ENCODE data around the gene WFS1.

Gene WFS1

GRCh38 chr4:6299875-6300274 lies 30.2 kb downstream of the WFS1 start:
- DNase-seq (ENCODE audit: low read depth in 2 of 2): no peak

- DNase-seq (ENCODE audit: low read depth in 2 of 2): no peak
Observed at GRCh38 chr4:6300359-6300758, 30.7 kb downstream of the WFS1 start.

DNA sequence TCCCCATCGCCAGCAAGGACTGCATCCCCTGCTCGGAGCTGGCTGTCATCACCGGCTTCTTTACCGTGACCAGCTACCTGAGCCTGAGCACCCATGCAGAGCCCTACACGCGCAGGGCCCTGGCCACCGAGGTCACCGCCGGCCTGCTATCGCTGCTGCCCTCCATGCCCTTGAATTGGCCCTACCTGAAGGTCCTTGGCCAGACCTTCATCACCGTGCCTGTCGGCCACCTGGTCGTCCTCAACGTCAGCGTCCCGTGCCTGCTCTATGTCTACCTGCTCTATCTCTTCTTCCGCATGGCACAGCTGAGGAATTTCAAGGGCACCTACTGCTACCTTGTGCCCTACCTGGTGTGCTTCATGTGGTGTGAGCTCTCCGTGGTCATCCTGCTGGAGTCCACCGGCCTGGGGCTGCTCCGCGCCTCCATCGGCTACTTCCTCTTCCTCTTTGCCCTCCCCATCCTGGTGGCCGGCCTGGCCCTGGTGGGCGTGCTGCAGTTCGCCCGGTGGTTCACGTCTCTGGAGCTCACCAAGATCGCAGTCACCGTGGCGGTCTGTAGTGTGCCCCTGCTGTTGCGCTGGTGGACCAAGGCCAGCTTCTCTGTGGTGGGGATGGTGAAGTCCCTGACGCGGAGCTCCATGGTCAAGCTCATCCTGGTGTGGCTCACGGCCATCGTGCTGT lies 31.5 kb downstream of the WFS1 start:
- no peak for DNase-seq (ENCODE audit: low read depth in 2 of 2)

- DNase-seq (ENCODE audit: low read depth in 2 of 2): no peak
Observed at GRCh38 chr4:6301732-6302442, 32.2 kb downstream of the WFS1 start.

DNA sequence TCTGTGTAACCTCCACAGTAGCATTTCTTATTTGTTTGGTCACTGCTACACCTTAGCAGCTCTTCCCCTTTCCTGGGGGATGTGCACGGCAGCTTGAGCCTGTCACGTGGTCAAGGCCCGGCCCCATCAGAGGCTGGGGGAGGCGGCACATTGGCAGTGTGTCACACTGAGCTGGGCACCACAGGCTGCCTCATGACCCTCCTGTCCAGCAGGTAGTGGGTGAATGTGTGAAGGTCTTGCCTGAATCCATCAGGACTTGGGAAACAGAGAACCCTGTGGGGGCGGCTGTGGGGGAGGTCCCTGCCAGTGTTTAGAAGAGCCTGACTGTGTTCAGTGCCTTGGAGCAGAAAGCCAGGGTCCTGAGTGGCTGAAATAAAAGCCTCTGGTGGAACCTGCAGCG lies 33.2 kb downstream of the WFS1 start:
- DNase-seq (ENCODE audit: low read depth in 2 of 2): no peak

- DNase-seq (ENCODE audit: low read depth in 2 of 2): no peak
Observed at GRCh38 chr4:6303943-6304342, 34.3 kb downstream of the WFS1 start.

DNA sequence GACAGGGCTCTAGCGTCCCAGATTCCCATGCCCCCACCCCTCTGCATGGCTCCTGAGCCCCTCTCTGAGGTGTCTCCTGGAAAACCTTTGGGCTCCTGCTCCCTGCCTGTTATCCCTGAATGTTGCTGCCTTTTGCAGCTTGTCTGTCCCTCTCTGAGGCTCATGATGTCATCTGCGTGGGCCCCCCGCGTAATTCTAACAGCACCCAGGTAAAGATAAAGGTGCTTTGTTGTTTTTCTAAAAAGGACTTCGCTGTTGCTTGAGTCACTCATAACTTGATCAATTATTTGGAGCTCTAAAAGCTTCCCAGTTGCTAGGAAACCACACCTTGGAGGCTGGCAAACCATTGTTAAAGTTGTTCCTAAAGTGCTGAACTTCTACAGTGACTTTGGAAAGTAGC lies 36.6 kb downstream of the WFS1 start:
- DNase-seq (ENCODE audit: low read depth in 2 of 2): no peak

- DNase-seq (ENCODE audit: low read depth in 2 of 2): no peak
Observed at GRCh38 chr4:6307230-6307629, 37.6 kb downstream of the WFS1 start.

DNA sequence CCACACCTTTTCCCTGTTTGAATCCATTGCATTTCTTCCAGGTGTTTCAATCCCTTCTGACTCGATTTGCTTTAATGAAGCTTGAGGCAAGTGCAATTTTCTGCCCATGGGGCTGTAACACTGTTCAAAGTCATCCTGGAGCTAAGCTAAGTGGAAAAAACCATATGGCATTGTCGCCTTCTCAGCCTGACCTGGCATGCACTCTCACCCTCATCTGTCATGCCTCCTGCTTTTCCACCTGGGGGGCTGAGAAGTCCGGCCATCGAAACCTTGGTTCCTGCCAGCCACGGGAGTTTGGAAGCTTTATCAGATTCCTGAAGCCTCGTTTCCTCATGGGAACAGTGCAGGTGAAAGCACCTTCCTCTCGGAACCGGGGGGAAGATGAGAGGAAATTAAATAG lies 38.2 kb downstream of the WFS1 start:
- no peak for DNase-seq (ENCODE audit: low read depth in 2 of 2)

- no peak for DNase-seq (ENCODE audit: low read depth in 2 of 2)
Observed at GRCh38 chr4:6308899-6309643, 39.4 kb downstream of the WFS1 start.

GRCh38 chr4:6309777-6310176 lies 40.1 kb downstream of the WFS1 start:
- no peak for DNase-seq (ENCODE audit: low read depth in 2 of 2)

GRCh38 chr4:6313216-6313615 lies 43.6 kb downstream of the WFS1 start:
- no peak for DNase-seq (ENCODE audit: low read depth in 2 of 2)

- DNase-seq (ENCODE audit: low read depth in 2 of 2): no peak
Observed at GRCh38 chr4:6316461-6317003, 46.9 kb downstream of the WFS1 start.

DNA sequence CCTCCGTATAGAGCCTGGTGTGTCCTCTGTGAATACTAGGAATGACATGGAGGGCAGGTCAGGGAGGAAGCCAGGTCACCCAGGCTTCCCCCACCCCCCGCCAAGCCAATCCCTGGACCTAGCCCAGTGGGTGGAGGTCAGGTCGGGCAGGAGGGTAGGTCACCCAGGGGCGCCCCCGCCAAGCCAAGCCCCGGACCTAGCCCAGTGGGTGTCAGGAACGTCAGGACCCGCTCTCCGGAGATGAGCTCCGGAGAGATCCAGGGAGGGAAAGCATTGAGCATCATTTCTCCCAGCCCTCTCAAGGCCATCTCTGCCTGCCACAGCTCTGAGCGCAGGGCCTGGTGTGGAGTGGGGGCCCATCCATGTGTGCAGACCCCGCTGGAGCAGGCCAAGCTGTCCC lies 48.6 kb downstream of the WFS1 start:
- no peak for DNase-seq (ENCODE audit: low read depth in 2 of 2)

DNA sequence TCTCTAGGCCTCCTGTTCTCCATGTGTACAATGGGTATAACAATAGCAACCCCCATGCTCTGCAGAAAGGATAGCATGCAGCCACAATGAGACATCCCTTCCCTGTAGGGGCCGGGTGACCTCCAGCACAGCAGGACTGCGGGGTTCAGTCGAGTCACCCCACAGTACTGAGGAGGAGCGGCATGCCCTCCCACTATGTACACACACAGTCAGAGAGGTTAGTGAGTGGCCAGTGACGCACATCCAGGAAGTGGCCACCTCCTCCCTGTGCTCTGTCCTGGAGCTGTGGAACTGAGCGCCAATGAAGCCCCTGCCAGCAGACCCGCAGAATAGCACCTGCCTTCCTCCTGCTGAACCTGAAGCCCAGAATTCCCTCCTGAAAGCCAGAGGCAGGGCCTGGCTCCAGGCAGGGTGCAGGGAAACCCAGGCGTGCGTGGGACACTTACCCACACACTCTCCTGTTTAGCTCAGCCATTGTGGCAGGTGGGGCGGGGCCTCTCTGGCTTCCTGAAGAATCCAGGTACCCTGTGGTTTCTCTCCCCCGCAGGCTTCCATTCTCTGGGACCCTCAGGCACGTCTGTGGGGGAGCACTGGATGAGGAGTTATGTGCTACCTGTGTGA lies 50.0 kb downstream of the WFS1 start:
- DNase-seq (ENCODE audit: low read depth in 2 of 2): no peak

DNA sequence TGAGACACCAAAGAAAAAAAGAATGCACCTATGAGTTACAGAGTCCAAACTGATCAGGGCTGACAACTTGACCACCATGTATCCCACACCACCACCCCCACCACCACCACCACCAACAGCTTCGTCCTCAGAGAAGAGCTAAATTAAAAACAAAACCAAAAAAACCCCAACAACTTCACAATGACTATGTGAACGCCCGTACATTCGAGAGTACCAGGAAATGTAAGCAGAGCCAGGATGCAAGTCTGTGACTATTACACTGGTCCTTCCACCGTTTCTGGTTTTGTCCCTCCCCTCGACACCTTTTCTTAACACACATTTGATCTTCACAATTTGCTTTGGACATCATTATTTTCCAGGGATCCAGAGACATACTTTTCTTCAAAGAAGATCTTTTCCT lies 51.0 kb downstream of the WFS1 start:
- no peak for DNase-seq (ENCODE audit: low read depth in 2 of 2)

GRCh38 chr4:6321361-6321760 lies 51.7 kb downstream of the WFS1 start:
- no peak for DNase-seq (ENCODE audit: low read depth in 2 of 2)

- no peak for DNase-seq (ENCODE audit: low read depth in 2 of 2)
Observed at GRCh38 chr4:6322067-6322760, 52.6 kb downstream of the WFS1 start.

DNA sequence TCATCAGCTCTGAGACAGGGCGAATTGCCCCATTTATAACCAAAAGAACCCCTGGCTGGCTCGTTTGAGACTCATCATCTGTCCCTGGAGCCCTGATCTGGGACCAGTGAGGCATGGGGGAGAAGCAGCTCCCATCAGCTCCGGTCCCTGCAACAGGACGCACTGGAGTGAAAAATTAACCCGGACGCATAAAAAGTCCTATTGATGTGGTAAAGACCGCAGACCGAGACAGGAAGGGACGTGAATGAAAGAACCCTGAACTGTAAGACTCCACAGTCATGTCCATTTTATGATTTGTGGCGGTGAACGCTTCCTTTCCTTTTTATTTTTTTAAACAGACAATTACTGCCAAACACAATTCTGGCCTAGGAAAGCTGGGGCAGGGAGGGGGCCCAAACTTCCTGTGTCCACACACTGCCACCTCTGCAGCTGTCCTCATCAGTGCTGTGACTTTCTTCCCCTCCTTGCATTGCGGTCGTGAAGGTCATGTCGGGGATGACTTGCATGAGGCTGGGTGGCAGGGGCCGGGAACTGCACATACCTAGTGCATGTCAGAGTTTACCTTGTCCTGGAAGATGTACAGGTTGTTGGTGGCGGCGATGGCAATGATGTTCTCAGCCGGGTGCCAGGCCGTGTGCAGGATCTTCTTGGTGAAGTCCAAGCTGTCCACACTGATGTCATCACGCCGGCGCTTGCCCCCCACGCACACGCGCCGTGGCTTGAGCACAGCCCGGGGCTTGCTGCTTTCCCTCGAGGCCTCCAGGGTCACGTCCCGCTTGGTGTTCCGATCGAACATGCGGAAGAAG lies 53.3 kb downstream of the WFS1 start:
- no peak for DNase-seq (ENCODE audit: low read depth in 2 of 2)

DNA sequence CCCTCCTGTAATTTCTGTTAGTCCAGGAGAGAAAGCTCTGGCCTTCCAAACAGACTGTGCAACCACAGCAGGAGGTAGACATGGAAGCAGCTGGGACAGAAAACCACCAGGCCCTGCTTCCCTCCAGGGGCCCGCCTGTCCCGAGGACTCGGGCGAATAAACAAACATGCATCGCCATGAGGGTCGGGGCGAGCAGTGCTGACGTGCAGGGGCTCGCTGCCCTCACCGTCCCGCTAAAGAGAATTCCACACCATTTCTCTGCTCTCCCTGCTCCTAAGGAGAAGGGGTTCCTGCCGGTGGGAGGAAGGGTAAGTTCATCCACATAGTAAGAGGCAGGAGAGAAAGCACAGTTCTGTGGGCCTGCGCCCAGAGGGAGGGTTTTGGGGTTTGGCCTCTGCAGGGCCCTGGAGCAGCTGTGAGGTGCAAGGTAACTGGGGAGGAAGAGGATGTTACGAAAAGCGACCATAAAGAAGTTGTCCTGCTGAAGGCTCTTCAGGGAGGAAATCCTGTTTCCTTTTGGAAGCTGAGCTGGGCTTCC lies 54.9 kb downstream of the WFS1 start:
- DNase-seq (ENCODE audit: low read depth in 2 of 2): no peak

Measured in stimulated activated CD8-positive, alpha-beta memory T cell treated with anti-CD3 and anti-CD28 coated beads, Interleukin-7, amount 100 ng/mL, for 1 hour (primary cell).